ENCODE measurements around the gene SETDB2. TPM values are rescaled to one million over a fixed set of nuclear protein-coding genes. Genes with fewer than 3 reads are reported as not detected.

SETDB2 gene
- total RNA-seq, 2 experiments from 2014 or later = 14.2 to 15.1 TPM

- Mint-ChIP-seq H3K27ac (no peak overlapping the region), H3K36me3 (ENCODE audit: low read depth) (no peaks in the 10 kb centered on the region), H3K27me3 (no peaks in the 10 kb centered on the region), H3K4me3 (no peak overlapping the region), H3K4me1 (peaks cover 11% of the 10 kb centered on the region), H3K9me3 (ENCODE audit: low read depth) (no peaks in the 10 kb centered on the region)
- no peak for ATAC-seq
- no peak for DNase-seq
- POLR2A ChIA-PET = interaction anchor here (0.5 kb wide), 1 partner anchor 150 kb away, joined by 4 read pairs; no protein-coding TSS in a partner anchor
- intact Hi-C loops (cut with DNase I, micrococcal nuclease) = no loop called here
- CTCF ChIA-PET = interaction anchor here (0.5 to 1.2 kb wide), 7 partner anchors 9 to 1581 kb away, joined by 3 read pairs; no protein-coding TSS in a partner anchor
Observed at GRCh38 chr13:49436890-49437289, 7.2 kb upstream of the SETDB2 start.

GRCh38 chr13:49437705-49438104, 6.4 kb upstream of the SETDB2 start:
- Mint-ChIP-seq H3K9me3 (ENCODE audit: low read depth) (no peaks in the 10 kb centered on the region), H3K27me3 (no peaks in the 10 kb centered on the region), H3K36me3 (ENCODE audit: low read depth) (no peaks in the 10 kb centered on the region), H3K4me1 (peaks cover 18% of the 10 kb centered on the region), H3K27ac (no peak overlapping the region), H3K4me3 (no peak overlapping the region)
- DNase-seq = no peak
- intact Hi-C loops (cut with DNase I, micrococcal nuclease) = no loop called here
- ChIA-PET POLR2A (no interaction called here), CTCF (interaction anchor here (1.0 to 1.1 kb wide), 3 partner anchors 10 to 157 kb away, joined by 3 to 4 read pairs (median 3); no protein-coding TSS in a partner anchor)
- ATAC-seq = no peak

DNA sequence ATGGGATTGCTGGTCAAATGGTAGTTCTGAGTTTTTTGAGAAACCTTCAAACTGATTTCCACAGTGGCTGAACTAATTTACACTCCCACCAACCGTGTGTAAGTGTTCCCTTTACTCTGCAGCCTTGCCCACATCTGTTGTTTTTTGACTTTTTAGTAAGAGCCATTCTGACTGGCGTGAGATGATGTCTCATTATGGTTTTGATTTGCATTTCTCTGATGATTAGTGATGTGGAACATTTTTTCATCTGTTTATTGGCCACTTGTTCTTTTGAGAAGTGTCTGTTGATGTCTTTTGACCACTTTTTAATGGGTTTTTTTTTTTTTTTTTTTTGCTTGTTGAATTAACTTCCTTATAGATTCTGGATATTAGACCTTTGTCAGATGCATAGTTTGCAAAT, 4.5 kb upstream of the SETDB2 start:
- Mint-ChIP-seq H3K4me3 (no peak overlapping the region), H3K36me3 (ENCODE audit: low read depth) (peaks cover 2% of the 10 kb centered on the region), H3K27ac (no peak overlapping the region), H3K27me3 (no peaks in the 10 kb centered on the region), H3K9me3 (ENCODE audit: low read depth) (no peaks in the 10 kb centered on the region), H3K4me1 (peaks cover 27% of the 10 kb centered on the region)
- CTCF ChIA-PET = no interaction called here
- POLR2A ChIA-PET = no interaction called here
- no peak for ATAC-seq
- intact Hi-C loops (cut with DNase I, micrococcal nuclease) = loop anchor here (5.0 to 10.0 kb wide), 6 partner anchors 137 to 643 kb away; partner anchors contain the start of genes EBPL (in 1 of the 2) and FNDC3A (in 1 of the 2)
- no peak for DNase-seq

DNA sequence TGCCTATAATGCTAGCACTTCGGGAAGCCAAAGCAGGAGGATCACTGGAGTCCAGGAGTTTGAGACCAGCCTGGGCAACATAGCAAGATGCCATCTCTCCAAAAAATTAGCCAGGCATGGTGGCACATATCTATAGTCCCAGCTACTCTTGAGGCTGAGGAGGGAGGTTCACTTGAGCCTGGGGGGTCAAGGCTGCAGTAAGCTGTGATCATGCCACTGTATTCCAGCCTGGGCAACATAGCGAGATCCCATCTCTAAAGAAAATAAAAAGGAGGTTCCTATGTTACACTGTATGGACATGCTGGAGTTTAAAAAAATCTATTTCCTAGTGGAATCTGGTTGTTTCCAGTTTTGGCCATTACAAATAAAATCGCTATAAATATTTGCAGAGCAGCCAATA, 2.8 kb upstream of the SETDB2 start:
- Mint-ChIP-seq H3K4me1 (peaks cover 36% of the 10 kb centered on the region), H3K9me3 (ENCODE audit: low read depth) (no peaks in the 10 kb centered on the region), H3K27ac (no peak overlapping the region), H3K27me3 (no peaks in the 10 kb centered on the region), H3K36me3 (ENCODE audit: low read depth) (peaks cover 9% of the 10 kb centered on the region), H3K4me3 (no peak overlapping the region)
- ChIA-PET POLR2A (no interaction called here), CTCF (interaction anchor here (0.6 kb wide), 1 partner anchor 83 kb away, joined by 3 read pairs; no protein-coding TSS in a partner anchor)
- intact Hi-C loops (cut with DNase I, micrococcal nuclease) = loop anchor here (5.0 to 10.0 kb wide), 6 partner anchors 139 to 641 kb away; partner anchors contain the start of genes EBPL (in 1 of the 2) and FNDC3A (in 1 of the 2)
- ATAC-seq (no peak), DNase-seq (no peak)

GRCh38 chr13:49441846-49442245, 2.2 kb upstream of the SETDB2 start:
- peaks cover 9% of the 10 kb centered on the region for H3K36me3 Mint-ChIP-seq (ENCODE audit: low read depth)
- peaks cover 41% of the 10 kb centered on the region for H3K4me1 Mint-ChIP-seq
- H3K4me3 Mint-ChIP-seq = peak overlapping the region; percentile 100
- no peak for ATAC-seq
- ChIA-PET CTCF (no interaction called here), POLR2A (no interaction called here)
- intact Hi-C loops (cut with DNase I, micrococcal nuclease) = loop anchor here (2.0 to 10.0 kb wide), 7 partner anchors 140 to 640 kb away; partner anchors contain the start of genes EBPL (in 1 of the 2) and FNDC3A (in 1 of the 2)
- peak overlapping the region; percentile 53 for H3K27ac Mint-ChIP-seq
- H3K27me3 Mint-ChIP-seq = no peaks in the 10 kb centered on the region
- DNase-seq = no peak
- H3K9me3 Mint-ChIP-seq (ENCODE audit: low read depth) = no peaks in the 10 kb centered on the region

- CTCF ChIA-PET = interaction anchor here (0.6 to 1.1 kb wide), 7 partner anchors 10 to 358 kb away, joined by 3 to 5 read pairs (median 3); no protein-coding TSS in a partner anchor
- POLR2A ChIA-PET = interaction anchor here (0.9 to 4.3 kb wide), 5 partner anchors 53 to 350 kb away, joined by 3 to 30 read pairs (median 5); partner anchors contain the start of genes KPNA3, PHF11 and RCBTB1
- H3K27ac Mint-ChIP-seq = peak overlapping the region; percentile 100
- peak; percentile 0 for ATAC-seq
- DNase-seq = no peak
- H3K36me3 Mint-ChIP-seq (ENCODE audit: low read depth) = peaks cover 12% of the 10 kb centered on the region
- H3K4me3 Mint-ChIP-seq = peak overlapping the region; percentile 100
- H3K27me3 Mint-ChIP-seq = no peaks in the 10 kb centered on the region
- H3K9me3 Mint-ChIP-seq (ENCODE audit: low read depth) = no peaks in the 10 kb centered on the region
- H3K4me1 Mint-ChIP-seq = peaks cover 52% of the 10 kb centered on the region
- intact Hi-C loops (cut with DNase I, micrococcal nuclease) = loop anchor here (2.0 to 10.0 kb wide), 7 partner anchors 141 to 639 kb away; partner anchors contain the start of genes EBPL (in 1 of the 2) and FNDC3A (in 1 of the 2)
Observed at GRCh38 chr13:49443357-49443703, 744 bp upstream of the SETDB2 start.

DNA sequence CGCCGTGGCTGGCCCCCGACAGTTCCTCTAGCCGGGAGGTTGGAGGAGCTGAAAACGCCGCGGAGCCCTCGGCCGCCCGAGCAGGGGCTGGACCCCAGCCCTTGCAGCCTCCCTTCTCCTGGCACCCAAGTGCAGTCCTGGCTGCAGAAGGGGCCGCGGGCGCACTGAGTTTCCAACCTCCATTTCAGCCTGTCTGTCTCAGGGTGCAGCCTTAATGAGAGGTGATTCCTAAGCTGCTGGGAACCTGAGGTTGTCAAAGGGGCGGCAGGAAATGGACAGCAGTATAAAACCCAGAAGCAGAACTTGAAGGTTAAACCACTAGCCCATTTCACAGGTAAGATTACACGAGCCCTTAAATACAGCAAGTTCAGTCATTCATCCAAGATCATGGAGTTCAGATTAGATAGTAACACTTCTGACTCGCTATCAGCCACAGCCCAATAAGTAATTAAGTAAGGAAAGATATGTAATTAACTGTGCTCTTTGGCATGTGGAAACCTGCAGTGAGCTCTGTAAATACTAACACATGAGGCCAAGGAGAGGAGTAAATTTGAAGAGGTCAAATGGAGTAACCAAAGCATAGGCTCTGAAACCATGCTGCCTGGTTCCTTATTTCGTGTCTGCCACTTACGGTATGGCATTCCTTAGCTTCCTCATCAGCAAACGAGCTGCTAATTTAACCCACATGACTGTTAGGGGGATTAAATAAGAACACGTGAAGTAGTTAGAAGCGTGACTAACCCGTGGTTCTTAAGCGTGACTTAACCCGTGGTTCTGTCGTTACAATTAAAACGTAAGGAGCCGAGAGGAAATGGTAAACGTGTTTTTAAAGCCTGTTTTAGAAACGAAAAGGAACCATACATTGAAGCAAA, 686 bp downstream of the SETDB2 start:
- peak; percentile 8 for ATAC-seq
- ChIA-PET CTCF (interaction anchor here (0.5 to 1.3 kb wide), 3 partner anchors 37 to 396 kb away, joined by 3 to 5 read pairs (median 3); partner anchors contain the start of gene PHF11), POLR2A (interaction anchor here (0.7 to 4.3 kb wide), 6 partner anchors 7 to 348 kb away, joined by 3 to 30 read pairs (median 4); partner anchors contain the start of genes KPNA3, PHF11 and RCBTB1)
- Mint-ChIP-seq H3K9me3 (ENCODE audit: low read depth) (no peaks in the 10 kb centered on the region), H3K27ac (peak overlapping the region; percentile 100), H3K36me3 (ENCODE audit: low read depth) (peaks cover 21% of the 10 kb centered on the region), H3K4me3 (peak overlapping the region; percentile 100), H3K4me1 (peaks cover 65% of the 10 kb centered on the region), H3K27me3 (no peaks in the 10 kb centered on the region)
- peak; percentile 35 for DNase-seq
- intact Hi-C loops (cut with DNase I, micrococcal nuclease) = loop anchor here (1.0 to 10.0 kb wide), 20 partner anchors 10 to 1466 kb away; partner anchors contain the start of genes EBPL (in 2 of the 2), KPNA3 (in 2 of the 2), RCBTB1 (in 2 of the 2) and CDADC1 (in 1 of the 2)

GRCh38 chr13:49446473-49446872, 2.4 kb downstream of the SETDB2 start:
- no peaks in the 10 kb centered on the region for H3K9me3 Mint-ChIP-seq (ENCODE audit: low read depth)
- no peaks in the 10 kb centered on the region for H3K27me3 Mint-ChIP-seq
- no peak for ATAC-seq
- intact Hi-C loops (cut with DNase I, micrococcal nuclease) = loop anchor here (5.0 to 10.0 kb wide), 2 partner anchors 161 to 552 kb away; no protein-coding TSS in a partner anchor
- H3K4me1 Mint-ChIP-seq = peaks cover 70% of the 10 kb centered on the region
- DNase-seq = no peak
- ChIA-PET POLR2A (interaction anchor here (0.6 to 4.3 kb wide), 3 partner anchors 49 to 238 kb away, joined by 3 to 30 read pairs (median 4); partner anchors contain the start of gene PHF11), CTCF (interaction anchor here (1.4 to 2.1 kb wide), 2 partner anchors 13 to 49 kb away, joined by 7 to 8 read pairs; partner anchors contain the start of gene PHF11)
- peak overlapping the region; percentile 92 for H3K27ac Mint-ChIP-seq
- peak overlapping the region; percentile 66 for H3K4me3 Mint-ChIP-seq
- H3K36me3 Mint-ChIP-seq (ENCODE audit: low read depth) = peaks cover 26% of the 10 kb centered on the region

- ChIA-PET POLR2A (no interaction called here), CTCF (interaction anchor here (1.0 kb wide), 1 partner anchor 349 kb away, joined by 3 read pairs; no protein-coding TSS in a partner anchor)
- intact Hi-C loops (cut with DNase I, micrococcal nuclease) = loop anchor here (5.0 to 10.0 kb wide), 2 partner anchors 159 to 554 kb away; no protein-coding TSS in a partner anchor
- Mint-ChIP-seq H3K36me3 (ENCODE audit: low read depth) (peaks cover 36% of the 10 kb centered on the region), H3K27me3 (no peaks in the 10 kb centered on the region), H3K4me3 (no peak overlapping the region), H3K9me3 (ENCODE audit: low read depth) (no peaks in the 10 kb centered on the region), H3K4me1 (peaks cover 51% of the 10 kb centered on the region), H3K27ac (peak overlapping the region; percentile 87)
- DNase-seq = no peak
- no peak for ATAC-seq
Observed at GRCh38 chr13:49448753-49449152, 4.7 kb downstream of the SETDB2 start.

DNA sequence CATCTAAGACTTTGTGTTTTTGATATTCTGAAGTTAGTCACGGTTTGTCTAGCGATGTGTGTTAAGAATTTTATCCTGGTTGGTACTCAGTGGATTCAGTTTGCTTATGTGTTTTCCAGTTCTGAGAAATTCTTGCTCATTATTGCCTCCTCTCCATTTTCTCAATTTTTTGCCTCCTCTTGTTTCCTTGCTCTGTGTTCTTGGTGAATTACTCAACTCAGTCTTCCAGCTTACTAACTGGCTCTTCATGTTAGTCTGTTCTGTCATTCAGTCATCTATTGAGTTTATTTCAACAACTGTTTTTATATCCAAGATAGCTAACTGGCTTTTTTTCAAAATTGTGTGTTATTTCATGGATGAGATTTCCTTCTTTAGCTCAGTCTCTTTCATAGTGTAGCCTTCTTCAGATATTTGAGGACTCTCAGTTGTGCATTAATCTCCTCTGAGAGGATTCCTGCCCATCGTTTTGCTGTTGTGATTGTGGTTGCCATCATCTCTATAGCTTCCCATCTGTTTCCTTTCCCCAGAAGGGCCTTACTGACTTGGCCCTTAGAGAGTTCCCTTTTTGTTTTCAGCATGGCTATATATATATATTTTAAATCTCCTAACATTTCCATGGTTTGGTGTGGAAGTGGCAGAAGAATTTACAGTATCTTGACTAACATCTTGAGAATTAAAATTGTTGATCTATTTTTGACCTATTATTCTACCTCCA, 6.2 kb downstream of the SETDB2 start:
- Mint-ChIP-seq H3K27me3 (no peaks in the 10 kb centered on the region), H3K4me1 (peaks cover 60% of the 10 kb centered on the region), H3K36me3 (ENCODE audit: low read depth) (peaks cover 39% of the 10 kb centered on the region), H3K4me3 (no peak overlapping the region), H3K27ac (peak overlapping the region; percentile 87), H3K9me3 (ENCODE audit: low read depth) (no peaks in the 10 kb centered on the region)
- POLR2A ChIA-PET = interaction anchor here (0.5 to 1.3 kb wide), 2 partner anchors 45 to 1418 kb away, joined by 3 to 7 read pairs; partner anchors contain the start of gene PHF11
- intact Hi-C loops (cut with DNase I, micrococcal nuclease) = no loop called here
- ATAC-seq (peak; percentile 64), DNase-seq (no peak)
- CTCF ChIA-PET = interaction anchor here (1.1 kb wide), 1 partner anchor 11 kb away, joined by 3 read pairs; no protein-coding TSS in a partner anchor
